ENCODE results near the gene MED25.

Gene MED25

GRCh38 chr19:49879243-49879963 lies 61.3 kb downstream of the MED25 start:
- Histone ChIP-seq H3K27me3 (no peaks in the 10 kb centered on the region), H3K9me3 (no peaks in the 10 kb centered on the region), H3K4me3 (ENCODE audit: low read depth in 1 of 2, low read length in 1 of 2) (no peak overlapping the region), H3K36me3 (peaks cover 44% of the 10 kb centered on the region), H3K27ac (peak overlapping the region; percentile 95), H3K4me1 (ENCODE audit: control insufficient read depth in 1 of 2, insufficient read depth in 1 of 2, low read depth in 1 of 2, low read length in 1 of 2) (peaks cover 21 to 23% of the 10 kb centered on the region in 2 experiments)
- no peak for TF ChIP-seq CTCF (IDR thresholded peaks at IDR 0.05)

- Histone ChIP-seq H3K27me3 (no peaks in the 10 kb centered on the region), H3K4me3 (ENCODE audit: low read depth in 1 of 2, low read length in 1 of 2) (no peak overlapping the region), H3K9me3 (no peaks in the 10 kb centered on the region), H3K27ac (no peak overlapping the region), H3K4me1 (ENCODE audit: control insufficient read depth in 1 of 2, insufficient read depth in 1 of 2, low read depth in 1 of 2, low read length in 1 of 2) (peaks cover 20 to 23% of the 10 kb centered on the region in 2 experiments), H3K36me3 (peaks cover 52% of the 10 kb centered on the region)
- no peak for TF ChIP-seq CTCF (IDR thresholded peaks at IDR 0.05)
These were observed 62.2 kb downstream of the MED25 start for GRCh38 chr19:49880162-49880869.

- H3K9me3 ChIP-seq, result no peaks in the 10 kb centered on the region
- H3K27me3 ChIP-seq, result no peaks in the 10 kb centered on the region
- peaks cover 52% of the 10 kb centered on the region for H3K36me3 ChIP-seq
- H3K27ac ChIP-seq, result no peak overlapping the region
- no peak for TF ChIP-seq CTCF (IDR thresholded peaks at IDR 0.05)
- no peak overlapping the region for H3K4me3 ChIP-seq (ENCODE audit: low read depth in 1 of 2, low read length in 1 of 2)
- peaks cover 14 to 17% of the 10 kb centered on the region in 2 experiments for H3K4me1 ChIP-seq (ENCODE audit: control insufficient read depth in 1 of 2, insufficient read depth in 1 of 2, low read depth in 1 of 2, low read length in 1 of 2)
These were observed 63.1 kb downstream of the MED25 start for GRCh38 chr19:49881186-49881585.

GRCh38 chr19:49881672-49882394 lies 63.7 kb downstream of the MED25 start:
- no peaks in the 10 kb centered on the region for H3K9me3 ChIP-seq
- TF ChIP-seq CTCF (IDR thresholded peaks at IDR 0.05), result no peak
- peaks cover 54% of the 10 kb centered on the region for H3K36me3 ChIP-seq
- no peak overlapping the region for H3K27ac ChIP-seq
- H3K4me1 ChIP-seq (ENCODE audit: control insufficient read depth in 1 of 2, insufficient read depth in 1 of 2, low read depth in 1 of 2, low read length in 1 of 2), result peaks cover 14 to 17% of the 10 kb centered on the region in 2 experiments
- no peak overlapping the region for H3K4me3 ChIP-seq (ENCODE audit: low read depth in 1 of 2, low read length in 1 of 2)
- no peaks in the 10 kb centered on the region for H3K27me3 ChIP-seq

GRCh38 chr19:49882643-49883042 lies 64.6 kb downstream of the MED25 start:
- Histone ChIP-seq H3K27me3 (no peaks in the 10 kb centered on the region), H3K36me3 (peaks cover 60% of the 10 kb centered on the region), H3K27ac (no peak overlapping the region), H3K4me1 (ENCODE audit: control insufficient read depth in 1 of 2, insufficient read depth in 1 of 2, low read depth in 1 of 2, low read length in 1 of 2) (peaks cover 14 to 17% of the 10 kb centered on the region in 2 experiments), H3K4me3 (ENCODE audit: low read depth in 1 of 2, low read length in 1 of 2) (no peak overlapping the region), H3K9me3 (no peaks in the 10 kb centered on the region)
- TF ChIP-seq CTCF (IDR thresholded peaks at IDR 0.05), result no peak
